GM10847 (cell line): Measurements from ENCODE around the gene ALOXE3.

ENCODE experiments used
- POLR2A ChIP-seq: IDR thresholded peaks from 2 replicates; pipeline ENCODE4 v1.6.1; 2011; ENCODE audit not compliant: insufficient read length; ENCODE audit errors: extremely low read depth

The ALOXE3 gene

DNA sequence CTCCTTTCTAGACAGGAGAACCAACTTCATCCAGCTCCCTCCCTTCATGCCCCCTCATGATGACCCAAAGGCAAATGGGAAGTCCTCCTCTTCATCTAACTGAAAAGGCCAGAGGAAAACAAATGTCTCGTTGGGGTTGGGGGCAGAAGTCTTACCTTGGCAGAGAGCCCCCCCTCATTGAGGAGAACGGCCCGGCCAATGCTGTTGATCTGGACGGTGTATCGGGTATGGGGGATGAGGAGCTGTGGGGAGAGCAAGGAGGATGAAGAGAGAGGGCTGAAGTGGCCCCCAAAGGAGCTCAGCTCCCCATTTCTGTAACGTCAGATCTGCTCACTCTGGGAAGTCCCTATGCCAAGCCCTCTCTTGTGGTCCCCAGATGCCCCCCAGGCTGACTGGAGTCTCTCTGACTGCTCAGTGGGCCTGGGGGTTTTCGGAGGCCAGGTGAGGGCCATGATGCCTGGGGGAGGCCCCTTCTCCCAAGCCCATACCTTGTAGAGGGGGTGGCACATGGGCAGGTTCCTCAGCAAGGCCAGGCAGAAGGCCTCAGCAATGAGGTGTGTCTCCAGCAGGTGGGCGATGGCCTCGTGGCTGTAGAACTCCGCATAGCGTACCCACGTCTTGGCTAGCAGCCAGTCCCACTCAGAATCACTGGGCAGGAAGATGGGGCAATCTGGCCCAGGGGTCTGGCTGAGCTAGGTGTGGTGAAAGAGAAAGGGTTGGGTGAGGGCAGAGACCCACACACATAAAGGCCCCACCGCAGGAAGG is 41.6 kb downstream of the ALOXE3 start:
- TF ChIP-seq POLR2A: no peak

DNA sequence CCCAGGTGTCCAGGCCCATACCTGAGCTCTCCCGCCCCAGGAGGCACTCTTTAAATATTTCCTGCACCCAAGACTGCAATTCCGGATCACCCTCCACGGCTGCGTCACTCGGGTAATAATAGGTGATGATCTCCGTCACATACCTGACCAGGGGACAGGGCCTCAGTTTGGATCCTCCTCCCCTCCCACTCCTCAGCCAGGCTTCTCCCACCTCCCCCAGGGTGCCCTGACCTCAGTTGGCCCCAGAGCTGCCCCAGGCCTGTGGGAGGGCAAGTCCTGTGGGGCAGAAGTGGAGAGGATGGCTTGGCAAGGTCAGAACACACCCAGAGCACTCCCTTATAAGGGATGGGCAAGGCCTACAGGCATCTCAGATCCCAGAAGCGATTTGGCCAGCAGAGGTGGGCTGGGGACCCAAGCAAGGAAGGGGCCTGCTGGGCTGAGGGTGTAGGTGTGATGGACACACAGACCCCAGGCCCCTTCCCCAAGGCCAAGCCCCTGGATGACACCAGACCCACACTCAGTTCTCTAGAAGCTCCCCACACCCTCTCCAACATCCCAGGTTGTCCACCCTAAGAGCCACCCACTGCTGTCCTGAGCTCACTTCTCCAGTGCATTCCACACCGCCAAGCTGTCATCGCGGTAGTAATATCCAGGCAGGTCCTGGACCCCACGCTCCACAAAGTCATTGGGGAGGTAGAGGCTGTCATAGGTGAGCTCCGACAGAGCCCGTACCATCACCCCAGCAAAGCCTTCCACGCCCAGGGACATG is 42.6 kb downstream of the ALOXE3 start:
- no peak for TF ChIP-seq POLR2A

DNA sequence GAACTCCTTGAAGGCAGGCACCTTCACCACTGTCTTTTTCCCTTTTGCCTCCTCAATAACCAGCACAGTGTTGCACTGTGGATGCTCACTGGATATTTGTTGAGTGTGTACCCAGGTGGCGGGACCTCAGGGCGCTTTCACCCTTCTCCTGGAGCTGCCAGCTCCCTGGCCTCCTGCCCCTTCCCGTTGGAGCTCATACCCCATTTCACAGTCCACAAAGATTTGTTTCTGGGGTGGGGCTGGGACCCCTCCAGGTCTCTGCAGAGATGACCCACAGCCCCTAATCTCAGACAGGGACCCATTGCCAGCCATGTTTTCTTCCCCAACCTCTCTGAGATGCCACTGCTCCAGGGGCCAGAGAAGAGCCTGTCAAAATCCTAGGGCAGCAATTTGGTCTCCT is 43.2 kb downstream of the ALOXE3 start:
- no peak for TF ChIP-seq POLR2A

DNA sequence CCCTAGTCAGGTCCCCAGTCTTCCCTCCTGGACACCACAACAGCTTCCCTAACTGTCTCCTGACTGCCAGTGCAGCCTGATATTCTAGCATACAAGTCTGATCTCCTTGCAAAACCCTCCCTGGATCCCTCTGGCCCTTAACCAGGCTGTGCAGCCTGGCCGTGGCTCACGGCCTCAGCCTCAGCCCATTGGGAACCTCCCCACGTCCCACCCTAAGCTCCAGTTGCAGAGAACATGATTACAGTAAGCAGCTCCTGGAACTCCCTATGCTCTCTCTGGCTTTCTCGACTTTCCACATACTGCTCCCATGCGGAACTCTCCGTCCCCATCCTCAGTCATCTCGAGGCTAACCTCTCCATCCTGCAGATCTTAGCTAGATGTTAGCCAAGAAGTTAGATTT is 43.8 kb downstream of the ALOXE3 start:
- no peak for TF ChIP-seq POLR2A

DNA sequence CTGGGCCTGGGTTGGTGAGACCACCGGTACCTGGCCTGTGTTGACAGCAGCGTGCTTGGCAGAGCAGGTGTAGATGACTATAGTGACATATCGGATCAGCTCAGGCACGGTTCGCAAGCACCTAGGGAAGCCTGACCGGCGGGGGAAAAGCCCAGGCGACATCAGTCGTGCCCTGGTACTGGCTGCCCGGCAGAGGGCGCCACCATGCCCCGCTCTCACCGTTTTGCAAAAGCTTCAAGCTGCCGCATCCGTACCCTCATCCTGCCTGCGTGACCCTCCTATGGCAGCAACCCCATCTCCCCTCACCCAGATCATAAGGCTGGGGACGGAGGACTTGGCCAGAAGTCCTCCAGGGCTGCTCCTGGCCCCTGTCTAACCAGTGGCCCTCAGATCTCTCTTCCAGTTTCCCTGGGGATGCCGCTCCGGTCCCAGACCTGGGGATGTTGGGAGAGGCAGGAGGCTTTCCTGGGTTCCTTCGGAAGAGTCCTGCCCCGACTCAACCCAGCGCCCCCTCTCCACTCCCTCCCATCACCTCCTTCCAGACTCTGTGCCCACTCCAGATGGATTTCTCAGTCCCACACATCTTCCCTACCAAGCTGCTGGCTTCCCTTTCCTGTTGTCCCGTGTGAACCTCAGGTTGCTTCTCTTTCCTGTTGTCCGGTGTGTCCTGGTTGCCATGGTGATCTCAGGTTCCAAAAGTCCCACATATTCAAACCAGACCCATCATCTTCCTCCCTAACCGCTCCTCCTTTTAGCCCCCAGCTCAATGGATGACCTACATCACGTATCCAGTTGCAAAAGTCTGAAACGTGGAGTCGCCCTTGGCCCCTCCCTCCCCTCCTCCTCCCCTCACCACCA is 44.5 kb downstream of the ALOXE3 start:
- no peak for TF ChIP-seq POLR2A

DNA sequence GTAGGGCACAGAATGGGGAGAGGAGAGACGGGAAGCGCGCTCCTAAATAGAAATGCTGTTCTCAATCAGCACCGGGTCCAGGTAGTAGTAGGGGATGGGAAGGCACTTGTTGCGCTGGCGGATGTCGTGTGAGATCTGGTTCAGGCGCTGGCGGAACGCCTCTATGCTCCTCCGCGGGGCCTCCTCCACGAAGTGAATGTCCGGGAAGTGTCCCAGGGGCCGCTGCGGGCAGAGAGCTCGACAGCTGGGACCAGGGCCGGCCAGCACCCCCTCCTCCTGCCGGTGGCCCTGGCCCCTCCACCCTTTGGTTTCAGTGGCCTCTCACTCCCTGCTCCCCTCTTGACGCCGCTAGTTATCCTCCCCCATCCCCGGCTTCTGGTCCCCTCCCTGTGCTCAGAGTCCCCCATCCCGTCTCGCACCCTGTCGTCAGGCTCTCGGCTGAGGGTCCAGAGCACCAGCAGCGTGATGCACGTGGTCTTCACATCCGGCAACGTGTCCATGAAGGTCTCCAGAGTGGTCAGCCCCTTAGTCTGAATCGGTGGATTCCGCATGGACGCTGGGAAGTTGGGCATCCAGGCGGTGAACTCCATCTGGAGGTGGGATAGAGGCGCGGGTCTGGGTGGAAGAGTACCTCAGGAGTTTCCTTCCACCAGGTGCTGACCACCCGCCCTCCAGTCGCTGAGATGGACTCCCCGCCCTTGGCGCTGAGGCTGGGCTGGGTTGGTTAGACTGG is 45.4 kb downstream of the ALOXE3 start:
- no peak for TF ChIP-seq POLR2A

DNA sequence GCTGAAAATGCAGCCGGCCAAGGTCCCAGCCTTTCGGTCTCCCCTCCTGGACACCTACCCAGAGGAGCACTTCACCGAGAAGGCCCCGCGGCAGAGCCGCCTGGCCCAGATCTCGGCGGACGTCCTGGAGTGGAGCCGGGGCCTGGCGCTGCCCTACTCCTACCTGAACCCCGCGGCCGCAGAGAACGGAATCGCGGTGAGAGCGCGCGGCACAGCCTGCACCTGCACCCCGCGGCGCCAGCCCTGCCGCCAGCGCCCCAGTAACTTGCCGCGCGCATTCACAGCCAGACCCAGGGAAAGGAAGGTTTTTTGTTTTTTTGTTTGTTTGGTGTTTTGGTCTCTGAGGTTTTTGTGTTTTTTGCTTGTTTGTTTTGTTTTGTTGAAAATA is 46.0 kb downstream of the ALOXE3 start:
- TF ChIP-seq POLR2A: no peak

DNA sequence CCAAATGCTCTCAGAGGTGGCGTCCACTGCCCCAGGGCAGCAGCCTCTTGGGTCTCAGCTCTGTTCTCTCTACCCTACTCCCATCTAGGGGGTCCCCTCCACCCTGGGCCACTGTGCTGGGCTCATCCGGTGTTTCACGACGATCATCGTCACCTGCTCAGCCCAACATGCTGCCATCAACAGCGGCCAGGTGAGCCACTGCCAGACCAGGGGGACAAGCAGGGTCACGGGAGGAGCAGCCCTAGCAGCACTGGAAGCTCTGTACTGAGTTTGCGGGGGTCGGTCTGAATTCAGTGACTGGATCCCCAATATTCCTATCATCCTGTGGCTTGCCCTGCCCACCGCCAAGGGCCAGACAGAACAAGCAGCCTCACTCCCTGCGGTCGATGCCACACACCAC is 46.8 kb downstream of the ALOXE3 start:
- TF ChIP-seq POLR2A: no peak

DNA sequence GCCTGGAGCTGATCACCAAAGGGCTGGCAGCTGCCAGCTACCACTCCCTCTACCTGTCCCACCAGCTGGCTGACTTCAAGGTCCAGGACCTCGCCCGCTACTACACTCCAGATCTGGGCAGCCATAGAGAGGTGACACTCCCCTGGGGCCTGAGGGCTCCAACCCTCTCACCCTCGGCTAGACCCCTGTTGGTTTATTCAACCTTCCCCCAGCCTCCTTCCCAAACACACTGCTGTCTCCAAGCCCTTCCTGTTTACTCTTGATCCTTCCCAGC is 48.8 kb downstream of the ALOXE3 start:
- no peak for TF ChIP-seq POLR2A

DNA sequence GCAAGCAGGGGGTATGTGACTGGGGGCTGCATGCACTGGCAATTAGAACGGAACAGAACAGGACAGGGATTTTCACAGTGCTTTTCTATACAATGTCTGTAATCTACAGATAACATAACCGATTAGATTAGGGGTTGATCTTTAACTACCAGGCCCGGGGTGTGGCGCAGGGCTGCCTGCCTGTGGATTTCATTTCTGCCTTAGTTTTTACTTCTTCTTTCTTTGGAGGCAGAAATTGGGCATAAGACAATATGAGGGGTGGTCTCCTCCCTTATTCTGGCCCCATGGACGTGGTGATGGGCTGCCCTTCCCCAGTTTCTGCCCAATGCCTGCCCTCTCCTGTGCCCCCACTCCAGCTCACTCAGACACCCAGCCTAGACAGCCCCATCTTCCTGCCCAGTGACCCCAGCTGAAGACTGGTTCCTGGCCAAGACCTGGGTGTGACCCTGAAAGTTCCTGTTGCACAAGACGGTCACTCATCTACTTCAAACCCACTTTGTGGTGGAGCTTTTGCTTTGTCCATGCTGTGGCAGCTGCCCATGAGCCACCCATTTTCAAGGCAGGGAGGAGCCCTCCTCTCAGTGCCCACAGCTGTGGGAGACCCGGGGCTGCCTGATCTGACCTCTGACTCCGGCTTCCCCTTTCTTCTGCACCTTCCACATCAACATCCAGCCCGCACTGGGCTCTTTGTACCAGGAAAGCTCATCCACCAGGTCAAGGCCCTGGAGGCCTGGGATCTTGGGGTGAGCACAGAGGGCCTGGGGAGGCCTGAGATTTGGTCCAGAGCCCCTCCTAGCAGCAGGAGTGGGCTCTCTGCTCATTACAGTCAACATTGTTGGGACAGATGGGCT is 49.4 kb downstream of the ALOXE3 start:
- TF ChIP-seq POLR2A: no peak

DNA sequence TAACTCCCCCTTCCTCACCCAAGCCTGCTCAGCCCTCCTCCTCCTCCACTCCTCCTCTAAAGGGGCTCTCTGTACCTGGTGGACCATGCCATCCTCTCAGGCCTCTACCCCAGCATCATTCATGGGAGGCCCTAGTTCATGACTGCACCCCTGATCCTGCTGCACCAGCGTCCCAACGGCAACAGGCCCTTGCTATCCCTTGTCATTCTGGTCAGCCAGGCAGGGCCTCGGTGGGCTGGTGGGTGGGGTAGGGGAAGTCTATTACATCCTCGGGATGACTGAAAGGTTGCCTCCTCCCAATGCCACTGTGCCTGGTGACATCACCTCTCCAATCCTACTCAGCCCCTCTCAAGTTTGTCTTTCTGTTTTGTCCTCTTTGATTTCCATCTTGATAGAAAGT is 50.5 kb downstream of the ALOXE3 start:
- TF ChIP-seq POLR2A: no peak

DNA sequence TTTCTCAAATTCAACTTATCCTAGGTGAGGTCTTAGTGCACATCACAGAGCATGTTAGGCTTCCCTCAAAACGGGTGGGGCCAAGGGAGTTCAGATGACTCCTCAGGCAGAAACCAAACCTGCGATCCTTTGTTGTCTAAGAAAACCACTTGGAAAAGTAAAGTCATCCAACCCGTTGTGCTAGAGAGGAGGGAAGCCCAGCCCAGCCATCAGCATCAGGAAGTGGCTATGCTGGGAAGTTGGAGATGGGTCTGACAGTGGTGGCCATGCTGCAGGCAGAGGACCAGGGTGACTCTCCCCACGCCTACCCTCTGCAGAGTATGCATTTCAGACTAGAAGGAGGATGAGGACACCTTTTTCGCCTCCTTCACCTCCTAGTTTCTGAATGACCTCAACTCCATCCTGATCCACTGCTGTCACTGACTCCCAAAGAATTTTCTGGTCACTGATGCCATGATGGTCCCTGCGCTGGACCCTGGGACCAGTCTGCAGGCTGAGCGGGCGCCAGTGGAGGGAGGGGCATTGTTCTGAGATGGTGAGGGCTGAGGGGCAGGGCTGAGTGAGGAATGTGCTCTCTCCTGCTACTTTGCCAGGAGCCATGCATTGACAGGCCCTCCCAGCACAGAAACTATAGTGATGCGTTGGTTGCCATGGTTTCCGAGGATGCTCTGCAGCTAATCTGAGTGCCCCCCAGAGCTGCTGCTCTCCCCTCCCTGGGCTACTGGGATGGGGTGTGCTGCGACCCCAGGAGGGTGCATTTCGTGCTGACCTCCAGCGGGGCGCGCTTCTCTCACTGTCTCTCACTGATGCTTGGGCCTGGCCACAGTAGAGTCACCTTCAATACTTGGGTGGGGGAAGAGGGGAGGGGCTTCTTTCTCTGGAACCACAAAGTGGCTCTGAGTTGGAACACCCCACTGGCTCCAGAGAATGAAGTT is 51.2 kb downstream of the ALOXE3 start:
- TF ChIP-seq POLR2A: no peak

DNA sequence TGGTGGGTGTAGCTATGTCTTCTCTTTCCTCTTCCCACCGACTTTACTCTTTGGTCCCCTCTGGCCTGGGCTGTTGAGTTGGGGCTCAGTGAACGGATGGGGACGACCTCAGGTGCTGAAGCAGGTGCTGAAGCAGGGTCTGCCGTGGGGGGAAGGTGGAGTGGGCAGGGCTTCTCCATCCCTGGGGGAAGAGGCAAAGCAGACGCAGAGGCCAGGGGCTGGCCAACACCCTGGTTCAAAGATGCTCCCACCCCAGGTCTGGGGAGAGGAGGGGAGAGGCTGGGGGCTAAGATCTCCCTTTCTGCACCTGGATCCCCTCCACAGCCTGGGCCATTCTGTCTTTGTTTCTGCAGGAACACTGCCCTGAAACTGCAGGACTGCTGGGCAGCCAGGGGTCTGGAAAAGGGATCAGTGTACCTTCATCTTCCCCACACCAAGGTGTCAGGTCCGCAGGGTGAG is 53.7 kb downstream of the ALOXE3 start:
- no peak for TF ChIP-seq POLR2A
